Measurements from ENCODE around the gene CENPP.

- TF ChIP-seq, protein P1, sequence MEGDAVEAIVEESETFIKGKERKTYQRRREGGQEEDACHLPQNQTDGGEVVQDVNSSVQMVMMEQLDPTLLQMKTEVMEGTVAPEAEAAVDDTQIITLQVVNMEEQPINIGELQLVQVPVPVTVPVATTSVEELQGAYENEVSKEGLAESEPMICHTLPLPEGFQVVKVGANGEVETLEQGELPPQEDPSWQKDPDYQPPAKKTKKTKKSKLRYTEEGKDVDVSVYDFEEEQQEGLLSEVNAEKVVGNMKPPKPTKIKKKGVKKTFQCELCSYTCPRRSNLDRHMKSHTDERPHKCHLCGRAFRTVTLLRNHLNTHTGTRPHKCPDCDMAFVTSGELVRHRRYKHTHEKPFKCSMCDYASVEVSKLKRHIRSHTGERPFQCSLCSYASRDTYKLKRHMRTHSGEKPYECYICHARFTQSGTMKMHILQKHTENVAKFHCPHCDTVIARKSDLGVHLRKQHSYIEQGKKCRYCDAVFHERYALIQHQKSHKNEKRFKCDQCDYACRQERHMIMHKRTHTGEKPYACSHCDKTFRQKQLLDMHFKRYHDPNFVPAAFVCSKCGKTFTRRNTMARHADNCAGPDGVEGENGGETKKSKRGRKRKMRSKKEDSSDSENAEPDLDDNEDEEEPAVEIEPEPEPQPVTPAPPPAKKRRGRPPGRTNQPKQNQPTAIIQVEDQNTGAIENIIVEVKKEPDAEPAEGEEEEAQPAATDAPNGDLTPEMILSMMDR (IDR thresholded peaks at IDR 0.05), result no peak
- TF ChIP-seq POLR2AphosphoS5 (IDR thresholded peaks at IDR 0.05), result no peak
Measured at GRCh38 chr9:92632641-92633040, 306.9 kb downstream of the CENPP start.

Measured in suprapubic skin (tissue), 3 donors.